Hepatocyte (in vitro differentiated cells): ENCODE measurements around the gene CCDC3. TPM values are rescaled to one million over a fixed set of nuclear protein-coding genes. Genes with fewer than 3 reads are reported as not detected.

ENCODE experiments used
- DNase-seq: peaks from one replicate; pipeline ENCODE4 v3.0.0-alpha.2; 2016; ENCODE audit warnings: low spot score
- H2AFZ ChIP-seq: fragments of 200-600 bp; sonication (generic); 2 replicates; pipeline ENCODE4 v1.6.0; 2016; ENCODE audit warnings: antibody characterized with exemption, mild to moderate bottlenecking
- H3K27ac ChIP-seq: fragments of 200-600 bp; sonication (generic); 2 replicates; pipeline ENCODE4 v1.5.1; 2016; ENCODE audit warnings: mild to moderate bottlenecking
- H3K27me3 ChIP-seq: fragments of 200-600 bp; sonication (generic); 2 replicates; pipeline ENCODE4 v1.6.1; 2016
- H3K36me3 ChIP-seq: fragments of 200-600 bp; sonication (generic); replicated peaks from 2 replicates; pipeline ENCODE4 v1.5.1; 2016; ENCODE audit warnings: low read depth; ENCODE audit not compliant: insufficient read depth
- H3K4me1 ChIP-seq: fragments of 200-600 bp; sonication (generic); 2 replicates; pipeline ENCODE4 v1.5.1; 2016; ENCODE audit warnings: mild to moderate bottlenecking, moderate library complexity; ENCODE audit not compliant: insufficient read depth
- H3K4me2 ChIP-seq: fragments of 200-600 bp; sonication (generic); 2 replicates; pipeline ENCODE4 v1.6.0; 2016
- H3K4me3 ChIP-seq: fragments of 200-600 bp; sonication (generic); 2 replicates; pipeline ENCODE4 v1.5.1; 2016; ENCODE audit warnings: mild to moderate bottlenecking
- H3K79me2 ChIP-seq: fragments of 200-600 bp; sonication (generic); 2 replicates; pipeline ENCODE4 v1.6.0; 2017; ENCODE audit warnings: mild to moderate bottlenecking
- H3K9me2 ChIP-seq: fragments of 200-600 bp; sonication (generic); replicated peaks from 2 replicates; pipeline ENCODE4 v1.6.0; 2017; ENCODE audit warnings: mild to moderate bottlenecking; ENCODE audit not compliant: insufficient read depth
- H3K9me3 ChIP-seq: fragments of 200-600 bp; sonication (generic); 2 replicates; pipeline ENCODE4 v1.5.1; 2016; ENCODE audit warnings: low read depth, mild to moderate bottlenecking
- H4K20me1 ChIP-seq: fragments of 200-600 bp; sonication (generic); 2 replicates; pipeline ENCODE4 v1.6.0; 2016; ENCODE audit warnings: mild to moderate bottlenecking; ENCODE audit not compliant: insufficient read depth, poor library complexity, severe bottlenecking
- EZH2 ChIP-seq: fragments of 200-600 bp; sonication (generic); IDR thresholded peaks from 2 replicates; pipeline ENCODE4 v1.6.1; 2016; ENCODE audit warnings: antibody characterized with exemption, mild to moderate bottlenecking, borderline replicate concordance
- EZH2phosphoT487 ChIP-seq: fragments of 200-600 bp; sonication (generic); IDR thresholded peaks from one replicate; pipeline ENCODE4 v1.6.1; 2018; ENCODE audit warnings: antibody characterized with exemption, mild to moderate bottlenecking, low read depth, moderate library complexity; ENCODE audit not compliant: unreplicated experiment, severe bottlenecking
- WGBS: methylation state at CpG from one replicate; pipeline ENCODE4 v1.1.6; 2016; ENCODE audit warnings: low lambda C conversion rate; ENCODE audit errors: missing lambda C conversion rate; 5-methylcytosine and 5-hydroxymethylcytosine counted together
- polyA plus RNA-seq: library from polyadenylated mRNA; unstranded; fragments of >200 nt; fragmentation: Nextera tagmentation; extraction: Ambion mirVana; gene quantifications from 2 replicates; pipeline ENCODE4 v1.2.1, GENCODE V29; 2016
- total RNA-seq: library from RNA; depleted of rRNA; stranded (reverse); fragments of >200 nt; gene quantifications from 2 replicates; pipeline ENCODE4 v1.2.3, GENCODE V29; 2014
- TF ChIP-seq, protein P1 (sequence below): fragments of 200-600 bp; sonication (generic); IDR thresholded peaks from 2 replicates; pipeline ENCODE4 v1.5.1; 2016; ENCODE audit warnings: antibody characterized with exemption, mild to moderate bottlenecking; ENCODE audit not compliant: poor library complexity

CCDC3 gene
- total and polyA plus RNA-seq, 2 experiments from 2014 or later = 10.4 to 10.5 TPM

DNA sequence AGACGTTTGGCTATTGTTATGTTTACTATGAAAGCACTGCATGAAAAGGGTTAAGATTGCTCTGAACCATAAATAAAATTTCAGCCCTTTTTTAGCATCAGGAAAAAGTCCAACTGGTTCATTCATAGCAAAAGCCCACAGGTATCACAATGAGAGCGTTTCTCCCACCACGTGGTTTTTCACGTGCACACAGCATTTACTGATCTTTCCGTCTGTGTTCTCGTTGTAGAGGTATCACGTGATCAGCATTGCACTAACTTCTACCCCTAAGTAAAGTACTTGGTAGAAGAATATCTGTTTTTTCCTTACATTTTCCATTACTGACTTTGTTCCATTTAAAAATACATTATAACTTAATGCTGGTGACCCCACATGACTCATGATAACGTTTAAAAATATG, 17.8 kb upstream of the CCDC3 start:
- H3K27ac ChIP-seq = no peak overlapping the region
- H3K9me3 ChIP-seq = no peaks in the 10 kb centered on the region
- H3K4me2 ChIP-seq = no peak overlapping the region
- no peak overlapping the region for H2AFZ ChIP-seq
- no peaks in the 10 kb centered on the region for H4K20me1 ChIP-seq
- H3K4me3 ChIP-seq = no peak overlapping the region
- no peaks in the 10 kb centered on the region for H3K4me1 ChIP-seq
- H3K9me2 ChIP-seq = no peaks in the 10 kb centered on the region
- H3K36me3 ChIP-seq = no peaks in the 10 kb centered on the region
- 92% methylated on average over 8 of the region's 8 CpGs for WGBS
- TF ChIP-seq EZH2 (no peak), EZH2phosphoT487 (no peak)
- TF ChIP-seq, protein P1, sequence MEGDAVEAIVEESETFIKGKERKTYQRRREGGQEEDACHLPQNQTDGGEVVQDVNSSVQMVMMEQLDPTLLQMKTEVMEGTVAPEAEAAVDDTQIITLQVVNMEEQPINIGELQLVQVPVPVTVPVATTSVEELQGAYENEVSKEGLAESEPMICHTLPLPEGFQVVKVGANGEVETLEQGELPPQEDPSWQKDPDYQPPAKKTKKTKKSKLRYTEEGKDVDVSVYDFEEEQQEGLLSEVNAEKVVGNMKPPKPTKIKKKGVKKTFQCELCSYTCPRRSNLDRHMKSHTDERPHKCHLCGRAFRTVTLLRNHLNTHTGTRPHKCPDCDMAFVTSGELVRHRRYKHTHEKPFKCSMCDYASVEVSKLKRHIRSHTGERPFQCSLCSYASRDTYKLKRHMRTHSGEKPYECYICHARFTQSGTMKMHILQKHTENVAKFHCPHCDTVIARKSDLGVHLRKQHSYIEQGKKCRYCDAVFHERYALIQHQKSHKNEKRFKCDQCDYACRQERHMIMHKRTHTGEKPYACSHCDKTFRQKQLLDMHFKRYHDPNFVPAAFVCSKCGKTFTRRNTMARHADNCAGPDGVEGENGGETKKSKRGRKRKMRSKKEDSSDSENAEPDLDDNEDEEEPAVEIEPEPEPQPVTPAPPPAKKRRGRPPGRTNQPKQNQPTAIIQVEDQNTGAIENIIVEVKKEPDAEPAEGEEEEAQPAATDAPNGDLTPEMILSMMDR = no peak
- H3K79me2 ChIP-seq = no peaks in the 10 kb centered on the region
- no peak for DNase-seq
- H3K27me3 ChIP-seq = no peaks in the 10 kb centered on the region

DNA sequence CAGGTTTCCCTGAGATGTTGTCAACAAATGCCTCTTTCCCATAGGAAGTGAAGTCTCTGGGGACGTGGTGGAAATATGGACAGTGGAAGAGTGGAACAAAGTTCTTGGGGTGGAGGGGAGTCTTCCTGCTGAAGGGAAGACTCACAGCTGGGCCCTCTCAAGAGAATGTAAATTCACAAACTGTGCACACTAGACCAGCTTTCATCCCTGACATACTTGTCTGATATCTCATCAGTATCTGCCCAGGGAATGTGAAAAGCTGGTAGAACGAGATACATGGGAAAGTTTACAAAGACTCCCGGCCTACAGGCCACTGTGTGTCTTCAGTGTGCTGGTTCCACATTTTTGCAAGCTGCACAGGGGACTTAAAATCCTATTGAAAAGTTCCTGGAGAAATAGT, 16.7 kb upstream of the CCDC3 start:
- H3K36me3 ChIP-seq = no peaks in the 10 kb centered on the region
- no peaks in the 10 kb centered on the region for H3K79me2 ChIP-seq
- peak overlapping the region; percentile 16 for H3K27ac ChIP-seq
- H3K9me3 ChIP-seq = no peaks in the 10 kb centered on the region
- no peaks in the 10 kb centered on the region for H3K27me3 ChIP-seq
- 59% methylated on average over 3 of the region's 3 CpGs for WGBS
- DNase-seq = peak; percentile 8
- H3K4me3 ChIP-seq = no peak overlapping the region
- H4K20me1 ChIP-seq = no peaks in the 10 kb centered on the region
- H3K9me2 ChIP-seq = no peaks in the 10 kb centered on the region
- H3K4me1 ChIP-seq = no peaks in the 10 kb centered on the region
- H2AFZ ChIP-seq = no peak overlapping the region
- TF ChIP-seq EZH2phosphoT487 (no peak), EZH2 (no peak)
- TF ChIP-seq, protein P1 = no peak
- no peak overlapping the region for H3K4me2 ChIP-seq

DNA sequence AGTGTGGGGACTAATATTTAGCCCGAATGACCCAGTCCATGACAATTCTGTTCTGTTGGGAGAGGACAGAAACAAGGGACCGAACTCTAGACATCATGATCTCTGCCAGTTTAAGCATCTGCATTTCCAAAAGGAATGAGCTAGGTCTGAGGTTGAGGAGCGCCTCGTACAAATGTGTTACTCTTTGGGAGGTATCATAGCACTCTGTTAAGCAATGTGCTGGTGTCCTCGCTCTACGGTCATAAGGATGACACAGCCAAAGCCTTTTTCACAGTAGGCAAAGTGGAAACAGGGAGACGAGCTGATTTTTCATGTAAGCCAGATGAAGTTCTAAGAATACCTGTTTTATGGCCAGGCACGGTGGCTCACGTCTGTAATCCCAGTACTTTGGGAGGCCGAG, 15.4 kb upstream of the CCDC3 start:
- DNase-seq = no peak
- WGBS = 89% methylated on average over 10 of the region's 10 CpGs
- no peaks in the 10 kb centered on the region for H3K9me3 ChIP-seq
- no peak overlapping the region for H3K4me2 ChIP-seq
- H3K4me3 ChIP-seq = no peak overlapping the region
- TF ChIP-seq EZH2 = no peak
- TF ChIP-seq EZH2phosphoT487 = no peak
- TF ChIP-seq, protein P1 = no peak
- no peak overlapping the region for H3K27ac ChIP-seq
- H3K27me3 ChIP-seq = no peaks in the 10 kb centered on the region
- no peaks in the 10 kb centered on the region for H3K4me1 ChIP-seq
- no peaks in the 10 kb centered on the region for H3K9me2 ChIP-seq
- no peaks in the 10 kb centered on the region for H3K36me3 ChIP-seq
- no peak overlapping the region for H2AFZ ChIP-seq
- H4K20me1 ChIP-seq = no peaks in the 10 kb centered on the region
- H3K79me2 ChIP-seq = no peaks in the 10 kb centered on the region

DNA sequence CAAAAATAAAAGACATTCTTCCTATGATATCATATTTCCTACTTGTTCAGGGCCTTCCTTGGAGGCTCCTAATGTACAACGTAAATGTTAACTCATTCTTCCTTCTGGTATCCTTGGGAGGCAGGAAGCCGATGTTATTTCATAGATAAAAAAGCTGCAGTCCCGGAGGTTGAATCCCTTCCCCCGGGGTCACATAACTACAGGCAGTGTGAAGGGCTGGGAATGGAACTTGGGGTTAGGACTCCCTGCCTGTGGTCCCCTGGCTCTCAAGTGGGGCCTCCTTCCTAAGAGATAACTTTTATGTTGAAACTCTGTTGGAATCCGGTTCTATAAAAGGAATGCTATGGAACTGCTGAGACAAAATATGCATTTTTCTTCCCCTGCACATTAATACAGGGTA, 14.9 kb upstream of the CCDC3 start:
- no peak overlapping the region for H3K4me3 ChIP-seq
- no peaks in the 10 kb centered on the region for H4K20me1 ChIP-seq
- no peaks in the 10 kb centered on the region for H3K9me3 ChIP-seq
- DNase-seq = no peak
- H3K27ac ChIP-seq = no peak overlapping the region
- no peaks in the 10 kb centered on the region for H3K9me2 ChIP-seq
- no peaks in the 10 kb centered on the region for H3K4me1 ChIP-seq
- no peak overlapping the region for H3K4me2 ChIP-seq
- H3K79me2 ChIP-seq = no peaks in the 10 kb centered on the region
- TF ChIP-seq EZH2 (no peak), EZH2phosphoT487 (no peak)
- TF ChIP-seq, protein P1 = no peak
- no peak overlapping the region for H2AFZ ChIP-seq
- 34% methylated on average over 5 of the region's 5 CpGs for WGBS
- no peaks in the 10 kb centered on the region for H3K36me3 ChIP-seq
- H3K27me3 ChIP-seq = no peaks in the 10 kb centered on the region
